Prostate gland (tissue), 2 donors: Measurements from ENCODE around the gene ITGB5.

Experiments
- POLR2A ChIP-seq: fragments of 450-650 bp; IDR thresholded peaks from one replicate; pipeline ENCODE4 v1.6.1; 2016; ENCODE audit warnings: antibody characterized with exemption, mild to moderate bottlenecking
- POLR2AphosphoS5 ChIP-seq: sonication (generic); formaldehyde crosslinking; IDR thresholded peaks from one replicate; pipeline ENCODE4 v1.6.1; 2017; ENCODE audit warnings: antibody characterized with exemption
- TF ChIP-seq, protein P1 (sequence below), 4 experiments: fragments of 200-600 bp in 2 of 4; fragments of 450-650 bp in 2 of 4; sonication (generic) in 2 of 4; IDR thresholded peaks; 1 replicate in 3 of 4; 2 replicates in 1 of 4; pipeline ENCODE4 v1.5.1; 2016 to 2019; ENCODE audit warnings: antibody characterized with exemption in 4 of 4, mild to moderate bottlenecking in 2 of 4, moderate library complexity in 2 of 4

DNA sequence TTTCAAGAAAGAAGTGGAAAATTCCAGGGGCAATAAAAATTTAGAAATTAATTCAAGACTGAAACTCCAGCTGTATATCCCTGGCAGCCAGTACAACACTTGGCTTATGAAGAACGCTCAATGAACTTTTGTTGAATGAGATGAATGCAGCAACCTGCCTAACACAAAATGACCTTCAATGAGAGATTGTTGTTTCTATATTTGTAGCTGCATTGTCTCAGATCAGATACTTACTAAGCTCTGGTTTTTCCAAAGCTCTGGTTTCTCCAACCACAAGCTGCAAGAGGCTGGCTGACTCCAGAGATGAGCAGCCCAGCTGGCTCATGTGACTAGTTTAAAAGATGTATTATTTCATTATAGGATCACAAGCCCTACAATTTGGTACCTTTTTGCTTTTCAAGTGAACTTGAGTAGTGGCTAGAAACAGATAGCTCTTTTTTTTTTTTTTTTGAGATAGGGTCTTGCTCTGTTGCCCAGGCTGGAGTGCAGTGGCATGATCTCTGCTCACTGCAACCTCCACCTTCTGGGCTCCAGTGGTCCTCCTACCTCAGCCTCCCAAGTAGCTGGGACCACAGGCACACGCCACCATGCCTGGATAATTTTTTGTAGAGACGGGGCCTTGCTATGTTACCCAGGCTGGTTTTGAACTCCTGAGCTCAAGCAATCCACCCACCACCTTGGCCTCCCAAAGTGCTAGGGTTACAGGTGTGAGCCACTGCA, 99.5 kb downstream of the ITGB5 start:
- TF ChIP-seq POLR2A: no peak
- TF ChIP-seq, protein P1, sequence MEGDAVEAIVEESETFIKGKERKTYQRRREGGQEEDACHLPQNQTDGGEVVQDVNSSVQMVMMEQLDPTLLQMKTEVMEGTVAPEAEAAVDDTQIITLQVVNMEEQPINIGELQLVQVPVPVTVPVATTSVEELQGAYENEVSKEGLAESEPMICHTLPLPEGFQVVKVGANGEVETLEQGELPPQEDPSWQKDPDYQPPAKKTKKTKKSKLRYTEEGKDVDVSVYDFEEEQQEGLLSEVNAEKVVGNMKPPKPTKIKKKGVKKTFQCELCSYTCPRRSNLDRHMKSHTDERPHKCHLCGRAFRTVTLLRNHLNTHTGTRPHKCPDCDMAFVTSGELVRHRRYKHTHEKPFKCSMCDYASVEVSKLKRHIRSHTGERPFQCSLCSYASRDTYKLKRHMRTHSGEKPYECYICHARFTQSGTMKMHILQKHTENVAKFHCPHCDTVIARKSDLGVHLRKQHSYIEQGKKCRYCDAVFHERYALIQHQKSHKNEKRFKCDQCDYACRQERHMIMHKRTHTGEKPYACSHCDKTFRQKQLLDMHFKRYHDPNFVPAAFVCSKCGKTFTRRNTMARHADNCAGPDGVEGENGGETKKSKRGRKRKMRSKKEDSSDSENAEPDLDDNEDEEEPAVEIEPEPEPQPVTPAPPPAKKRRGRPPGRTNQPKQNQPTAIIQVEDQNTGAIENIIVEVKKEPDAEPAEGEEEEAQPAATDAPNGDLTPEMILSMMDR (IDR thresholded peaks at IDR 0.05): no peak
- TF ChIP-seq POLR2AphosphoS5: no peak
